HEK293 (cell line): ENCODE data around the gene HLA-DMA.

ENCODE experiments used
- FEZF1 ChIP-seq: fragments of 450-650 bp; formaldehyde crosslinking; IDR thresholded peaks from 2 replicates; pipeline ENCODE4 v1.5.1; 2016; ENCODE audit warnings: missing biosample characterization, missing genetic modification characterization
- GLI2 ChIP-seq: fragments of 450-650 bp; formaldehyde crosslinking; IDR thresholded peaks from 2 replicates; pipeline ENCODE4; 2017; ENCODE audit warnings: missing biosample characterization, missing genetic modification characterization, low read depth, borderline replicate concordance
- KLF16 ChIP-seq: fragments of 450-650 bp; formaldehyde crosslinking; IDR thresholded peaks from 2 replicates; pipeline ENCODE4 v1.5.1; 2017; ENCODE audit warnings: missing biosample characterization, missing genetic modification characterization
- KLF7 ChIP-seq: fragments of 450-650 bp; formaldehyde crosslinking; IDR thresholded peaks from 2 replicates; pipeline ENCODE4 v1.5.1; 2016; ENCODE audit warnings: missing biosample characterization, missing genetic modification characterization, borderline replicate concordance
- KLF8 ChIP-seq: fragments of 450-650 bp; formaldehyde crosslinking; IDR thresholded peaks from 2 replicates; pipeline ENCODE4 v1.5.1; 2016; ENCODE audit warnings: missing biosample characterization, missing genetic modification characterization
- MYNN ChIP-seq: fragments of 450-650 bp; formaldehyde crosslinking; IDR thresholded peaks from 2 replicates; pipeline ENCODE4 v1.5.1; 2016; ENCODE audit warnings: missing biosample characterization, missing genetic modification characterization, borderline replicate concordance
- ZBTB1 ChIP-seq: fragments of 450-650 bp; formaldehyde crosslinking; IDR thresholded peaks from 2 replicates; pipeline ENCODE4 v1.5.1; 2016; ENCODE audit warnings: missing biosample characterization, missing genetic modification characterization
- ZFP69B ChIP-seq: fragments of 450-650 bp; formaldehyde crosslinking; IDR thresholded peaks from 2 replicates; pipeline ENCODE4 v1.5.1; 2016; ENCODE audit warnings: missing biosample characterization, missing genetic modification characterization
- ZNF311 ChIP-seq: fragments of 450-650 bp; formaldehyde crosslinking; IDR thresholded peaks from 2 replicates; pipeline ENCODE4 v1.5.1; 2017; ENCODE audit warnings: missing biosample characterization, missing genetic modification characterization, borderline replicate concordance
- ZNF324 ChIP-seq: fragments of 450-650 bp; formaldehyde crosslinking; IDR thresholded peaks from 2 replicates; pipeline ENCODE4 v1.5.1; 2016; ENCODE audit warnings: missing biosample characterization, missing genetic modification characterization
- ZNF335 ChIP-seq: fragments of 450-650 bp; formaldehyde crosslinking; conservative IDR thresholded peaks from 2 replicates; pipeline ENCODE4 v1.5.1; 2016; ENCODE audit warnings: missing biosample characterization, missing genetic modification characterization
- ZNF514 ChIP-seq: fragments of 450-650 bp; formaldehyde crosslinking; IDR thresholded peaks from 2 replicates; pipeline ENCODE4 v1.5.1; 2016; ENCODE audit warnings: missing biosample characterization, missing genetic modification characterization
- ZNF621 ChIP-seq: fragments of 450-650 bp; formaldehyde crosslinking; IDR thresholded peaks from 2 replicates; pipeline ENCODE4 v1.5.1; 2017; ENCODE audit warnings: missing biosample characterization, missing genetic modification characterization
- ZNF776 ChIP-seq: fragments of 450-650 bp; formaldehyde crosslinking; IDR thresholded peaks from 2 replicates; pipeline ENCODE4 v1.5.0; 2017; ENCODE audit warnings: missing biosample characterization, missing genetic modification characterization, borderline replicate concordance
- ZNF843 ChIP-seq: fragments of 450-650 bp; formaldehyde crosslinking; IDR thresholded peaks from 2 replicates; pipeline ENCODE4 v1.5.1; 2016; ENCODE audit warnings: missing biosample characterization, missing genetic modification characterization
- TF ChIP-seq, protein P1 (sequence below): fragments of 450-650 bp; formaldehyde crosslinking; IDR thresholded peaks from 2 replicates; pipeline ENCODE4 v1.5.1; 2016; ENCODE audit warnings: missing biosample characterization, missing genetic modification characterization, low read depth
- TF ChIP-seq, protein P2 (sequence below): fragments of 450-650 bp; formaldehyde crosslinking; IDR thresholded peaks from 2 replicates; pipeline ENCODE4 v1.5.1; 2016; ENCODE audit warnings: missing biosample characterization, missing genetic modification characterization
- TF ChIP-seq, protein P3 (sequence below): sonication (generic); formaldehyde crosslinking; IDR thresholded peaks from 2 replicates; pipeline ENCODE4 v1.8.1; 2022; ENCODE audit warnings: mild to moderate bottlenecking, moderate library complexity, missing genetic modification reagents
- TF ChIP-seq, protein P4 (sequence below): fragments of 450-650 bp; formaldehyde crosslinking; IDR thresholded peaks from 2 replicates; pipeline ENCODE4 v1.5.1; 2017; ENCODE audit warnings: missing biosample characterization, missing genetic modification characterization
- TF ChIP-seq, protein P5 (sequence below): fragments of 450-650 bp; IDR thresholded peaks from 2 replicates; pipeline ENCODE4 v1.5.1; 2018; ENCODE audit warnings: missing biosample characterization, missing genetic modification characterization
- TF ChIP-seq, protein P6 (sequence below): fragments of 450-650 bp; formaldehyde crosslinking; IDR thresholded peaks from 2 replicates; pipeline ENCODE4 v1.5.1; 2017; ENCODE audit warnings: missing biosample characterization, missing genetic modification characterization
- TF ChIP-seq, protein P7 (sequence below): fragments of 450-650 bp; formaldehyde crosslinking; IDR thresholded peaks from 2 replicates; pipeline ENCODE4 v1.5.1; 2017; ENCODE audit warnings: missing biosample characterization, missing genetic modification characterization

Gene HLA-DMA

DNA sequence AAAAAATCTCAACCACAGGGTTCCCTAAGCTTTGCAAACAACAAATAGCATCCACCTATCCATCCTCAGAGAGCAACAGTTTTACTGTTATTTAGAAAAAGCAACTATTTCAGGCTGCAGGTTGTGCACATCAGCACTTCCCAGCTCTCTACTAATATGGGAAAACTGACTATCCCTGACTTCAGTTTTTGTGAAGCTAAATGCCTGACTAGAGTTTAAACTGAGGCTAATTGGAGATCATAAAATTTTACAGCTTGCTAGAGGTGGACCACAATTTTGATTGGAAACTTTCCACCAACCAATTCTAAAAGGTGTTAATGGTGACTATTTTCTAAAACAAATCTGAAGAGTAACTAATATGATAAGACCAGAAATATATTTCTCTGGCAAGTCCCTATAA lies 48.9 kb downstream of the HLA-DMA start (continued):
- no peak for TF ChIP-seq KLF16 (tag by site-specific recombination)
- TF ChIP-seq ZNF776 (tag by site-specific recombination), result no peak
- no peak for TF ChIP-seq ZBTB1 (tag by site-specific recombination)
- no peak for TF ChIP-seq ZNF335 (tag by site-specific recombination)
- TF ChIP-seq ZNF621, result no peak
- no peak for TF ChIP-seq KLF8 (tag by site-specific recombination)
- TF ChIP-seq, protein P1, sequence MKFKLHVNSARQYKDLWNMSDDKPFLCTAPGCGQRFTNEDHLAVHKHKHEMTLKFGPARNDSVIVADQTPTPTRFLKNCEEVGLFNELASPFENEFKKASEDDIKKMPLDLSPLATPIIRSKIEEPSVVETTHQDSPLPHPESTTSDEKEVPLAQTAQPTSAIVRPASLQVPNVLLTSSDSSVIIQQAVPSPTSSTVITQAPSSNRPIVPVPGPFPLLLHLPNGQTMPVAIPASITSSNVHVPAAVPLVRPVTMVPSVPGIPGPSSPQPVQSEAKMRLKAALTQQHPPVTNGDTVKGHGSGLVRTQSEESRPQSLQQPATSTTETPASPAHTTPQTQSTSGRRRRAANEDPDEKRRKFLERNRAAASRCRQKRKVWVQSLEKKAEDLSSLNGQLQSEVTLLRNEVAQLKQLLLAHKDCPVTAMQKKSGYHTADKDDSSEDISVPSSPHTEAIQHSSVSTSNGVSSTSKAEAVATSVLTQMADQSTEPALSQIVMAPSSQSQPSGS (tag by site-specific recombination), result no peak
- TF ChIP-seq ZFP69B (tag by site-specific recombination), result no peak
- TF ChIP-seq, protein P2, sequence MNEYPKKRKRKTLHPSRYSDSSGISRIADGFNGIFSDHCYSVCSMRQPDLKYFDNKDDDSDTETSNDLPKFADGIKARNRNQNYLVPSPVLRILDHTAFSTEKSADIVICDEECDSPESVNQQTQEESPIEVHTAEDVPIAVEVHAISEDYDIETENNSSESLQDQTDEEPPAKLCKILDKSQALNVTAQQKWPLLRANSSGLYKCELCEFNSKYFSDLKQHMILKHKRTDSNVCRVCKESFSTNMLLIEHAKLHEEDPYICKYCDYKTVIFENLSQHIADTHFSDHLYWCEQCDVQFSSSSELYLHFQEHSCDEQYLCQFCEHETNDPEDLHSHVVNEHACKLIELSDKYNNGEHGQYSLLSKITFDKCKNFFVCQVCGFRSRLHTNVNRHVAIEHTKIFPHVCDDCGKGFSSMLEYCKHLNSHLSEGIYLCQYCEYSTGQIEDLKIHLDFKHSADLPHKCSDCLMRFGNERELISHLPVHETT (tag by site-specific recombination), result no peak
- TF ChIP-seq, protein P3, sequence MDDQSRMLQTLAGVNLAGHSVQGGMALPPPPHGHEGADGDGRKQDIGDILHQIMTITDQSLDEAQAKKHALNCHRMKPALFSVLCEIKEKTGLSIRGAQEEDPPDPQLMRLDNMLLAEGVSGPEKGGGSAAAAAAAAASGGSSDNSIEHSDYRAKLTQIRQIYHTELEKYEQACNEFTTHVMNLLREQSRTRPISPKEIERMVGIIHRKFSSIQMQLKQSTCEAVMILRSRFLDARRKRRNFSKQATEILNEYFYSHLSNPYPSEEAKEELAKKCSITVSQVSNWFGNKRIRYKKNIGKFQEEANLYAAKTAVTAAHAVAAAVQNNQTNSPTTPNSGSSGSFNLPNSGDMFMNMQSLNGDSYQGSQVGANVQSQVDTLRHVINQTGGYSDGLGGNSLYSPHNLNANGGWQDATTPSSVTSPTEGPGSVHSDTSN, result no peak
- peak; percentile 55; the same call in 1 of the 2 replicates for TF ChIP-seq ZNF843
- TF ChIP-seq, protein P4, sequence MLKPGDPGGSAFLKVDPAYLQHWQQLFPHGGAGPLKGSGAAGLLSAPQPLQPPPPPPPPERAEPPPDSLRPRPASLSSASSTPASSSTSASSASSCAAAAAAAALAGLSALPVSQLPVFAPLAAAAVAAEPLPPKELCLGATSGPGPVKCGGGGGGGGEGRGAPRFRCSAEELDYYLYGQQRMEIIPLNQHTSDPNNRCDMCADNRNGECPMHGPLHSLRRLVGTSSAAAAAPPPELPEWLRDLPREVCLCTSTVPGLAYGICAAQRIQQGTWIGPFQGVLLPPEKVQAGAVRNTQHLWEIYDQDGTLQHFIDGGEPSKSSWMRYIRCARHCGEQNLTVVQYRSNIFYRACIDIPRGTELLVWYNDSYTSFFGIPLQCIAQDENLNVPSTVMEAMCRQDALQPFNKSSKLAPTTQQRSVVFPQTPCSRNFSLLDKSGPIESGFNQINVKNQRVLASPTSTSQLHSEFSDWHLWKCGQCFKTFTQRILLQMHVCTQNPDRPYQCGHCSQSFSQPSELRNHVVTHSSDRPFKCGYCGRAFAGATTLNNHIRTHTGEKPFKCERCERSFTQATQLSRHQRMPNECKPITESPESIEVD (tag by site-specific recombination), result peak; percentile 98
- TF ChIP-seq ZNF311, result no peak
- TF ChIP-seq FEZF1 (tag by site-specific recombination), result no peak; the same call in 1 of the 2 replicates
- TF ChIP-seq, protein P5, sequence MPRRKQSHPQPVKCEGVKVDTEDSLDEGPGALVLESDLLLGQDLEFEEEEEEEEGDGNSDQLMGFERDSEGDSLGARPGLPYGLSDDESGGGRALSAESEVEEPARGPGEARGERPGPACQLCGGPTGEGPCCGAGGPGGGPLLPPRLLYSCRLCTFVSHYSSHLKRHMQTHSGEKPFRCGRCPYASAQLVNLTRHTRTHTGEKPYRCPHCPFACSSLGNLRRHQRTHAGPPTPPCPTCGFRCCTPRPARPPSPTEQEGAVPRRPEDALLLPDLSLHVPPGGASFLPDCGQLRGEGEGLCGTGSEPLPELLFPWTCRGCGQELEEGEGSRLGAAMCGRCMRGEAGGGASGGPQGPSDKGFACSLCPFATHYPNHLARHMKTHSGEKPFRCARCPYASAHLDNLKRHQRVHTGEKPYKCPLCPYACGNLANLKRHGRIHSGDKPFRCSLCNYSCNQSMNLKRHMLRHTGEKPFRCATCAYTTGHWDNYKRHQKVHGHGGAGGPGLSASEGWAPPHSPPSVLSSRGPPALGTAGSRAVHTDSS (tag by site-specific recombination), result no peak
- TF ChIP-seq, protein P6, sequence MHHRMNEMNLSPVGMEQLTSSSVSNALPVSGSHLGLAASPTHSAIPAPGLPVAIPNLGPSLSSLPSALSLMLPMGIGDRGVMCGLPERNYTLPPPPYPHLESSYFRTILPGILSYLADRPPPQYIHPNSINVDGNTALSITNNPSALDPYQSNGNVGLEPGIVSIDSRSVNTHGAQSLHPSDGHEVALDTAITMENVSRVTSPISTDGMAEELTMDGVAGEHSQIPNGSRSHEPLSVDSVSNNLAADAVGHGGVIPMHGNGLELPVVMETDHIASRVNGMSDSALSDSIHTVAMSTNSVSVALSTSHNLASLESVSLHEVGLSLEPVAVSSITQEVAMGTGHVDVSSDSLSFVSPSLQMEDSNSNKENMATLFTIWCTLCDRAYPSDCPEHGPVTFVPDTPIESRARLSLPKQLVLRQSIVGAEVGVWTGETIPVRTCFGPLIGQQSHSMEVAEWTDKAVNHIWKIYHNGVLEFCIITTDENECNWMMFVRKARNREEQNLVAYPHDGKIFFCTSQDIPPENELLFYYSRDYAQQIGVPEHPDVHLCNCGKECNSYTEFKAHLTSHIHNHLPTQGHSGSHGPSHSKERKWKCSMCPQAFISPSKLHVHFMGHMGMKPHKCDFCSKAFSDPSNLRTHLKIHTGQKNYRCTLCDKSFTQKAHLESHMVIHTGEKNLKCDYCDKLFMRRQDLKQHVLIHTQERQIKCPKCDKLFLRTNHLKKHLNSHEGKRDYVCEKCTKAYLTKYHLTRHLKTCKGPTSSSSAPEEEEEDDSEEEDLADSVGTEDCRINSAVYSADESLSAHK (tag by site-specific recombination), result peak; percentile 43; the same call in 1 of the 2 replicates
- no peak for TF ChIP-seq KLF7
- TF ChIP-seq ZNF324 (tag by site-specific recombination), result no peak
- 0 out of 2 replicates have a peak, but pooled peaks have one; percentile 11 for TF ChIP-seq GLI2
- TF ChIP-seq, protein P7, sequence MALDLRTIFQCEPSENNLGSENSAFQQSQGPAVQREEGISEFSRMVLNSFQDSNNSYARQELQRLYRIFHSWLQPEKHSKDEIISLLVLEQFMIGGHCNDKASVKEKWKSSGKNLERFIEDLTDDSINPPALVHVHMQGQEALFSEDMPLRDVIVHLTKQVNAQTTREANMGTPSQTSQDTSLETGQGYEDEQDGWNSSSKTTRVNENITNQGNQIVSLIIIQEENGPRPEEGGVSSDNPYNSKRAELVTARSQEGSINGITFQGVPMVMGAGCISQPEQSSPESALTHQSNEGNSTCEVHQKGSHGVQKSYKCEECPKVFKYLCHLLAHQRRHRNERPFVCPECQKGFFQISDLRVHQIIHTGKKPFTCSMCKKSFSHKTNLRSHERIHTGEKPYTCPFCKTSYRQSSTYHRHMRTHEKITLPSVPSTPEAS (tag by site-specific recombination), result no peak
- TF ChIP-seq MYNN (tag by site-specific recombination), result no peak
- TF ChIP-seq ZNF514 (tag by site-specific recombination), result no peak
